ENCODE data around the gene KRT81. TPM values are rescaled to one million over a fixed set of nuclear protein-coding genes. Genes with fewer than 3 reads are reported as not detected.

The KRT81 gene
- total RNA-seq, result 0.13 TPM in 1 of 2 replicates, not detected in the other

DNA sequence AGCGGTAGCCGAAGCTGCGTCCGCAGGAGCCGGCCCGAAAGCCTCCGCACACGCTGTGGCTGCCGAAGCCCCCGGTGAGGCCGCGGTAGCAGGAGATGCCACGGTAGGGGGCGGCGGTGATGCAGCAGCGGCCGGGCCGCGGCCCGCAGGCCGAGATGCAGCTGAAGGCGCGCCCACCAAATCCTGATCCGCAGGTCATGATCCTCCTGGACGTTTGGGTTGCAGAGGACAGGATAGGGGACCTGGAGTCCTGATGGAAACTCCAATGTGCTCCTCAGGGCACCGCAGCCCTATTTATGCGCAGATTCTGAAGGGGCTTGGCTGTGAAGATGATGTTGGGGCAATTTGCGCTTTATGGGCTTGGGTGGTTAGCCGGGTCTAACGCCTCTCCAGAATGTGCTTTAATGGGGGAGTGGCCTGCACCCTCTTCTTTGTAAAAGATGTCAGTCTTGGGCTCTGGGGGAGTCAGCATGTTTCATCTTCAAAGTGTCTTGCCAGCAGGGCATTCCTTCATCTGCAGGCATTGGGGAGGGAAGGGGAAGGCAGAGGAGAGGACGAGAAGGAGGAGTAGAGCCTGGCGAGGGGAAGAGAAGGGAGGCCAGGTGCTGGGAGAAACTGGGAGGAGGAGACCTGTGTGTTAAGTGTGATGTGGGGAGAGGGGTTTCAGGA lies at the start of gene KRT81:
Gene KRT81 (minus strand): TSS at position 268 of the 669 bp plus-strand sequence. CDS start 69 bp downstream, at position 199.
- DNase-seq (ENCODE audit: low read depth in 2 of 2), result no peak

DNA sequence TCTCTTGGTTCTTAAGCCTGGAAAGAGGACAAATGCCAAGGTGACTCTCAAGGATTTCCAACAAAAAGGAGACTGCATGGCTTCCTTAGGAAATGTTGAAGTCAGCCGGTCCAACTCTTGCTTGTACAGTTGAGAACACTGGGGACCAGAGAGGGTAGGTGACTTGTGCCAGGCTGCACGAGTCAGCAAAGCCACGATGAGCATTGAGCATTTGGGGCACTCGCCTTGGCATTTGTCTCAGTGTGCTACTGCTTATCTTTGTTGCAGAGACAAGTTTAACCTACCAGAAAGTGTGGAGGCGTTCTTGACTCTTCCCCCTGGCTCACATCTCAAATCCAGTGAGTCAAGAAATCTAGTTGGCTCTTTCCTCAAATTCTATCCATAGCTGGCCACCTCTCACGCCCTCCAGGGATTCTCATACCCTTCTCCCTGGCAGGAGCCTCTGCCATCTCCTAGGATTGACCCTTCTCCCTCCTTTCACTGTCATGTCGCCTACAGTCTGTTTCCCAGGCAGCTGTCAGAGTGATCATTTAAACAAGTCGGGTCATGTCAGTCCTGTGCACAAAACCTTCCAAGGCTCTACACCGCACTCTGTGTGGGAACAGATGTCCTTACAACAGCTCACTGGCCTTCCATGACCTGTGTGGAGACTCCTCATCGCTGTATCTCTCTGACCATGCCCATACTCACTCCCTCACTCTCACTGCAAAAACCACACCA lies 47.1 kb upstream of the KRT81 start:
- DNase-seq (ENCODE audit: low read depth in 2 of 2), result no peak

DNA sequence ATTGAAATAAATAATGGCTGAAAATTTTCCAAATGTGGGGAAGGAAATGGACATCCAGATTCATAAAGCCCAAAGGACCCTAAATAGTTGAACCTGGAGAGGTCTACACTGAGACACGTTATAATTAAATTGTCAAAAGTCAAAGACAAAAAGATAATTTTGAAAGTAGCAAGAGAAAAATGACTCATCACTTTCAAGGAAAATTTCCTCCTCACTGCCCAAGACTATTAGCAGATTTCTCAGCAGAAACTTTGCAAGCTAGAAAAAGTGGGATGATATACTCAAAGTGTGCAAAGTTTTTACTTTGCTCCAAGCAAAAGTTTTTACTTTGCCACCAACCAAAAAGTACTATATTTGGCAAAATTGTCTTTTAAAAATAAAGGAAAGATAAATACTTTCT lies 45.7 kb upstream of the KRT81 start:
- DNase-seq (ENCODE audit: low read depth in 2 of 2), result no peak

DNA sequence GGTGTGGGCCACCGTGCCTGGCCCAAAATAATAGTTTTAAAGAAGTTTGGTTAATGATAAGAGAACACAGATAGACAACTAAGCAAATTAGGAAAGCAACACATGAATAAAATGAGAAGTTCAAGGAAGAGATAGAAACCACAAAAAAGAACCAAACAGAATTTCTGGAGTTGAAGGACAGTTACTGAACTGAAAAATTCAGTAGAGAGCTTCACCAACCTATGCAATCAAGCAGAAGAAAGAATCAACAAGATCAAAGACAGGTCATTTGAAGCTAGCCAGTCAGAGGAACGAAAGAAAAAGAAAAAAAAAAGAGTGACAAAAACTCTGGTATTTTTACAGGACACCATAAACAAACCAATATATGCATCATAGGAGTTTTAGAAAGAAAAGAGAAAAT lies 45.3 kb upstream of the KRT81 start:
- DNase-seq (ENCODE audit: low read depth in 2 of 2), result no peak

DNA sequence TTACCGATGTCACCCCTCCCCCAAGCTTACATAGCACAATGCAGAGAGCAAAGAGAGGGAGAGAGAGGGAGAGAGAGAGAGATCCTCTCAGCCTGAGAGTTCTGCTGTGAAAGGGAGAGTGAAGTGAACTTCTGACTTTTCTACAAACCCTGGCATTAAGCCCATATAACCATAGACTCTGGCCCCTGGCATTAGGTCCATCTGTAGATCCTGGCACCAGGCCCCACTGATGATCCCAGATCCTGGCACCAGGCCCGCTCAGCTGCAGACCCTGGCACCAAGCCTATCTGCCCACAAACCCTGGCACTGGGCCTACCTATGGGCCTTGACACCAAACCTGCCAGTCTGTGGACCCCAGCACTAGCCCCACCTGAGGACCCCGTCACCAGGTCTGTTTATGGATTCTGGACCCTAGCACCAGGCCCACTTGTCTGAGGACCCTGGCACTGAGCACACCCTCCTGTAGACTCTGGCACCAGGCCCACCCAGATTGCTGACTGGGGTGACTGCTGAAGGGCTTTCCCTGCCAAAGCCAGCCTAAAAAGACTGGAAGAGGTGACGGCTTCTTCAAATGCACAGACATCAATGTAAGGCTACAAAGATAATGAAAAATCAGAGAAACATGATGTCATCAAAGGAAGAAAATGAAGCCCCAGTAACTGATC lies 44.4 kb upstream of the KRT81 start:
- peak in 1 of 2 donors; percentile 8 for DNase-seq (ENCODE audit: low read depth in 2 of 2)

DNA sequence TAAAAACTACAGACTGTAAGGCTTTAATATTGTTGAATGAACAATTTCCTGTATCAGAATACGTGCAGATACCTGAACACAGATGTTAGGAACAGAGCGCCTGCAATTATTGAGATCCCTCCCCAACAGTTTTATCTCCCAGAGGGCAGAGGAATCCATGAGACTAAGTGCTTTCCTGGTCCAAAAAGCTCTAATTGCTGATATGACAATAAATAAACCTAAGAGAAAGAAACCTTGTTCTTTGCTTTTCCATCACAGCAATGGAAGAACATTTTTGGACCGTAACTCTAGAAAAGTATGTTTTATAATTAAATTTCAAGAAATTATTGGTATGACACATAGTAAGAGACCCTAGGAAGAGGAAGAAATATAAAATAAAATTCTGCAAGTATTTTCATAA lies 42.9 kb upstream of the KRT81 start:
- no peak for DNase-seq (ENCODE audit: low read depth in 2 of 2)

DNA sequence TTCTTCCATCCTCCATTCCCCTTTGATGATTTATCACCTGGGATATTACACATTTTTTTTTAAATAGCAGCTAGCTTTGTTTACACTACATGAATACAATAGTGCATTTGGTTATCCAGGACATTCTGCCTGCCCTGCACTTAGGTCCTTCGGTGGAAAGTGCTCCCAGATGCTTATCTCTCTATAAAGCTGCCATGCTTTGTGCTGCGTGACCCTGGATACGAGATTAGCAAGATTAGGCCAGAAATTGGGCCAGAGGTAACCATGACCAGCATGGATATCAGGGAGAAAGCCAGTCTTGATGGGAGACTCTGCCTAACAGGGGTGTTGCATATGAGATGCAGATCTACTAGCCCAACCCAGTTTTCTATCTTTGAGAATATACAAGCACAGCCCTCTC lies 42.0 kb upstream of the KRT81 start:
- DNase-seq (ENCODE audit: low read depth in 2 of 2), result no peak

DNA sequence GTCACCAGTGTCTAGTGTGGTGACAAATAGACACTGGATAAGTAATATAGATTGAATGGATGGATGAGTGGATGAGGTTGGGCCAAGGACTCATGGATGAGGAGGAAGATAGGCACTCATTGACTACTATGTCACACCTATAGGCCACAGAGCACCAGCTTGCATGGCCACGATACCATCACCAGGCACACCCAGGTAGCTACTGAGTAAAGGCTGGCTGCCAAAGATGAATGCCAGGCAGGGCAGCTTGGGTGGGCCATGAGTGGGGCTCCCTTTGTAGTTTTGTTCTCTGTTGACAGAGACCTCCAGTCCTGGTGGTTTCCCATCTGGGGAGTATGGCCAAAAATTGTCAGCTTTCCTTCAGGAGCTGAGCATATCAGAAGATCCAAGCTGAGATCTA lies 41.0 kb upstream of the KRT81 start:
- no peak for DNase-seq (ENCODE audit: low read depth in 2 of 2)

DNA sequence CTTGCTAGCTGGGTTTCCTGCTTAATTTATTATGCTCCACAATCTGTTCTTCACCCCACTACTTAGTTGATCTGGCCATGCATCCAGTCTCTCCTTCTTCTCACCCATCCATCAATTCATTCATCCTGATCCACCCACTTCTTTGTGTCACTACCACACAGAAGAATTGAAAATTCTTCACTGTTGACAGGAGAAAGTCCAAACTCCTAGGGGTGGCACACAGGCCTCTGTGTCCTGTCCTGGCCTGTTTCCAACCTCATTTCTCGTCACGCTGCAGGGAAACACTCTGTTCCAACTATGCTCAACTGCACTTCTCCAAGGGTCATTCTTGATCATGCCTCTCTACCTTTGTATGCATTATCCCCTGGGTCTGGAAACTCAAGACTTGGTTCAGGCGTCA lies 40.5 kb upstream of the KRT81 start:
- DNase-seq (ENCODE audit: low read depth in 2 of 2), result no peak

DNA sequence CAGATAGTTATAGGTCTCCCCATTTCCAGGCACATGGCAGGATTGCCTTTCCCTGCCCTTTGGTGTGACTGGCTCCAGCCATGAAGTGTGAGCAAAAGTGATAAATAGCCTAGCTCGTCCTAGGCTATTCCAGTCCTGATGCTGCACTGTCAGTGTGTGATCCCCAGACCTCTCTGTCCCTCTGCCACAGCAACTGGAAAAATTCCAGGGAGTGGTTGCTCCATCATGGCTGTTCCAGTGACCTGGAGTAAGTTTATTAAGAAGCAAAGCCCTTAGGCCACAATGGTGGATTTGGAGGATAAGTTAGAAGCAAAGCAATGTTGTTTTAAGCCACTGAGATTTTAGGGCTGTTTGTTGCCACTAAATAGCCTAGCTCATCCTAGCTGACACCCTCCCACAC lies 39.7 kb upstream of the KRT81 start:
- no peak for DNase-seq (ENCODE audit: low read depth in 2 of 2)

DNA sequence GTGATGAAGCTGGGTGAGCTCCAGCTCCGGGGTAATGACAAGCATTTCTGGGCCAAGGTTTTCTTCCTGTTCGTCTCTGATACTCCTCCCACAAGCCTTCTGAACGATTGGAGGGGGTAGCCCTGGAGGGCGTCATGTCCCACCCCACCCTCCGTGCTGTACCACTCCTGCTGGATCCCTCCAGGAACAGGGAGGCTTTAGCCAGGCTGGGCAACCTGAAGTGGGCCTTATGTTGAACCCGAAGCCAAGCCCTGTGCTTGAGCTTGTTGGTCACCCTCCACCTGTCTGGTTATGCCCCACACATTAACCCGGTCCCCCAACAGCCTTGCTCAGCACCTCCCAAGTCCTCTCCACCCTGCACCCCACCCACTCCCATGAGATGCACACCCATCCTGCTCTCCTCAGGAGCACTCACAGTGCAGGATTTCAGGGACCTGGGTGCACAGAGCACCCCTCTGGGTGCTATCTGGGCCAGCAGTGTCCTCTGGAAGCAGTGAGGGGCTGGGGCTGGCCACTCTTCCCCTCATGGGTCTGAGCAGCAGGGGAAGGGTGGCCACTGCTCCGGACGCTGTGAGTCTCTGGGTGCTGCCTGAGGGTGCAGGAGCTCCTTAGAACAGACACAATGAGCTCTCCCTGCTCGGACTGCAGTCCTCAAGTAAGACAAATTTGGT lies 36.6 kb upstream of the KRT81 start:
- DNase-seq (ENCODE audit: low read depth in 2 of 2), result no peak

DNA sequence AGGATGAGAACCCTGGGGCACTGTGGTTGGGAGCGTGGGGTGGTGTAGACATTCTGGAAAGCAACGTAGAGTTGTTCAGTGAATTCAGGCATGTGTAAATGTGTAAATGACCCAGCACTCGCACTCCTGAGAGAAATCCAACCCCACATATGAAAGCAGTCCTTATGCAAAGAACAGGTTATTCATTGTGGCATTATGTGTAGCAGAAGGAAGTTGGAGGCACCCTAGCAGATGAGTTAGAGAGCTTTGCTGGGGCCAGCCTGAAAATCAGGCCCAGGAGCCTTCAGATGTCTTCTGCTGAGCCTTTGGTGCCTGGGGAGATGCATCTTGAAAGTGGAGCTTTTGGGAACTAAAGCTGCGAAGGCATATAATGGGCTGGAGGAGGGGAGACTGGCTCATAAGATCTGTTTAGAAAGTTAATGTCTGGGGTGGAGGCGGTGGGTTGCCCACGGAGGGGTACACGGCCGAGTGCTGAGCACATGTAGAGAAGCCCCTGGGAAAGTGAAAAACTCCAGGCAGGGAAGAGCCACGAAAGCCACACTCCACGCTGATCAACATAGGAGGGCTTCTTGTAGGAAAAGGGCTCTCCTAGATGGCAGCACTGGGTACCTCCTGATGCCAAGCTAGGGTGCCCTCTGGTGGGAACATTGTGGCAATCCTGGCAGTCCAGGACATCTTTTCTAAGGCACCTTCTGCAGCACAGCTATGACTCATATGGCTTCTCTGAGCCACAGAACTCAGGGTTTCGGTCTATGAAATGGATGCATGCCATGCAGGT lies 35.9 kb upstream of the KRT81 start:
- DNase-seq (ENCODE audit: low read depth in 2 of 2), result peak; percentile 80 to 94

DNA sequence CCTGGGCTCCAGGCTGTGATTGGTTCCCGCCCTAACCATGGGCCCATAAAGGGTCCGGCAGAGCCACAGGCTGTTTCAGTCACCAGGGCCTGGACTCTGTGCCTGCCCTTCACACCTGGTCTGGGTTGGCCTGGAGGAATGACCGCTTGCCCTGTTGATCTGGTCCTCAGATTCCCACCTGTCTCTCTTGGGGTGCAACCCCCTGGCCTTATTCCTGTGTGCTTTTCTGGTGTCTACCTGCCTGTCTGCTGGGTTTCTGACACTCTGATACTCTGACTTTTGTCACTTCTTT lies 32.8 kb upstream of the KRT81 start:
- no peak for DNase-seq (ENCODE audit: low read depth in 2 of 2)

DNA sequence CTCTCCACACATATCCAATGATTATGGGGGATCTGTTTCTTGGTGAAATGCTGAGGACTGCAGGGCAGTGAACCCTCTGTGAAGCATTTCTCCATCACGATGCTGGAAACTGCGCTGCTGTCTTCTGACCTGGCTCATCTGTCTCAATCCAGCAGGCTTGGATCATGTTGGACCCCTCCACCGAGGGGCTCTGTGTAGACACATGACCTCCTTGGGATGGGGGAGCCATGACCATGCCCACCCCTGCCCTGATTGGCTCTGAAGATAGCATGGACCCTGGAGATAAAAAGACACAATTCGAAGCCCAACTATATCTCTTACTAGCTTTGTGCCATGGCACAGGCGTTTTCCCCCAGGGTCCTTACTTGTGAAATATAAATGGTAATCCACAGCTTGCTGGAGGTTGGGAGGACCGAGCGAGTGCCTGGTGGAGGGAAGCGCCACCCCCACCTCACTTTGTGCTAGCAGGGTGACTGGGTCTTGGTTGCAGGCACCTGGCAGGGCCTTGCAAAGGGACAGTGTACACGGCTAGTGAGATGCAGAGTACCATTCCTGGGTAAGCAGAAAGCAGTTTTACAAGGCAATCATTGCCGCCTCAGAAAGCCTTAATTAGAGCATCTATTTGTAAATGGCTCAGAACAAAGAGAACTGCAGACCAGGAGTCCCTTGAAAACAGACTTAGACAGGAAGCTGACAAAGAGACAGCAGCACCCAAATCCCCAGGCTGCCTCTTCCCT lies 32.2 kb upstream of the KRT81 start:
- no peak for DNase-seq (ENCODE audit: low read depth in 2 of 2)

DNA sequence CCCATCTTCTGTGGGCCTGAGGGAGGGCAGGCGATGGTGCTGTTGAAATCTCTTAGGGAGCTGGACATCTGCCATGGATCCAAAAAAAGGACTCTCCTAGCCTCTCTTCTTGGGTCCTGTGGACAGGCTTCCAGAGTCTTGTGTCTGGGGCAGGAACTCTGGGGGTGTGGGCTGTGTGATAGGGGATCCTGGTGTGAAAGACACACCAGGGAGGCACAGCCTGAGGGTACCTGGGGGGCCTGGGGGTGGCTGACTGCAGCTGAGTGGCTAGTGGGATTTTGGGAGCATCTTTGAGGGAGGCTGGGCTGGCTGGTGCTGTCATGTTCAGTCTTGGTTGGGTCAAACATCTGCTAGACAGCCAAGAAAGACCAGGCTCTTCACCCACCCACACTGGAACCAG lies 31.7 kb upstream of the KRT81 start:
- DNase-seq (ENCODE audit: low read depth in 2 of 2), result no peak

DNA sequence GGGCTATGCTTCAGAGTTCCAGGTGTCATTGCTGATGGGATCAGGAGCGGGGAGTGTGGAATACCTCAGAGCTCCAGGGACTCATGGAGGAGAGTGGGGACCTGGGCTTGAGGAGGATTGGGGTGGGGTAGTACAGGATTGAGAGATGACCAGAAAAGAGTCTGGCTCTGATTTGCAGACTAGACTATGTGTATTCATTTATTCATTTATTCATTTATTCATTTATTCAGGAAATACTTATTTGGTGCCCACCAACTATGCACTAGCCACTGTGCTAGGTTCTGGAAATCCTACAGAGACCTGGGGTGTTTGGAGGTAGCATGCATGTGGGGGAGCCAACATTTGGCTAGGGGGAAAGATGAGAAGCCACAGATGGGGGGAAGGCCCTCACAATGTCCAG lies 30.7 kb upstream of the KRT81 start:
- no peak for DNase-seq (ENCODE audit: low read depth in 2 of 2)

DNA sequence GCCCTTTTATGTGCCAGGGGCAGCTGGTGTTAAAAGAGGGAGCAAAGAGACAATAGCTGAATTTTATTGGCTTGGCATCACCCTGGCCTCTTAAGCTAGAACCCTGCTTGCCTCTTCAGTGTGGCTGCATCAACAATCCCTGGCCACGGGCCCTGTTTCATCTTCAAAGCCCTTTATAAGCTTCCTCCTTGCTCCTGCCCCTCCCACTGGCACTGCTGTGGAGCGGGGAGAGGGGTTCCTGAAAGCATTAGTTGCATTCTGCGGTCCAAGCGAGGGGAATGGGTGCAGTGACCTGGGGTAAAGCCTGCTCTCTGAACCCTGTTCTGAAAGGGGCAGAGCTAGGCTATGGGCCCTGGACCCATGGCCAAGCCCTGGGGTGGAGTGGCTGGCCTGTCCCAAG lies 30.1 kb upstream of the KRT81 start:
- DNase-seq (ENCODE audit: low read depth in 2 of 2), result no peak

DNA sequence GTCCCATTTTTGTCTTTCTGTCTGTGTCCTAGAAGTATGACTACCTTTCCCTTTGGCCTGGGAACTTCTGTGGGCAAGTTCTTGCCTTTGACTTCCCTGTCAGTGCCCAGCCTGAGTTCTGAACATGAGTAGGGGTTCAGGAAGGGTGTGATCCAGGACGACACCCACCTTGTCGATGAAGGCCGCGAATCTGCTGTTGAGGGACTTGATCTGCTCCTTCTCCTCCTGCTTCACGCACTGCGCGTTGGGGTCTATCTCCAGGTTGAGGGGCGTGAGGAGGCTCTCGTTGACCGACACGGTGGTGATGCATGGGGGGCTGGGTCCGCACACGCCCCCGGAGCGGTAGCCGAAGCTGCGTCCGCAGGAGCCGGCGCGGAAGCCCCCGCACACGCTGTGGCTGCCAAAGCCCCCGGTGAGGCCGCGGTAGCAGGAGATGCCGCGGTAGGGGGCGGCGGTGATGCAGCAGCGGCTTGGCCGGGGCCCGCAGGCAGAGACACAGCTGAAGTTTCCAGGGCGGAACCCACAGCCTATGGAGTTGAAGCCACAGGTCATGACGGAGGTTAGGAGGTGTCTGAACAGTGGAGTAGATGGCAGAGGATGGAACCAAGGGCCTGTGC lies 29.6 kb upstream of the KRT81 start, which contains the start of gene KRT83:
Gene KRT83 (minus strand): TSS at position 615 of the 617 bp plus-strand sequence. CDS start 63 bp downstream, at position 552.
- no peak for DNase-seq (ENCODE audit: low read depth in 2 of 2)

DNA sequence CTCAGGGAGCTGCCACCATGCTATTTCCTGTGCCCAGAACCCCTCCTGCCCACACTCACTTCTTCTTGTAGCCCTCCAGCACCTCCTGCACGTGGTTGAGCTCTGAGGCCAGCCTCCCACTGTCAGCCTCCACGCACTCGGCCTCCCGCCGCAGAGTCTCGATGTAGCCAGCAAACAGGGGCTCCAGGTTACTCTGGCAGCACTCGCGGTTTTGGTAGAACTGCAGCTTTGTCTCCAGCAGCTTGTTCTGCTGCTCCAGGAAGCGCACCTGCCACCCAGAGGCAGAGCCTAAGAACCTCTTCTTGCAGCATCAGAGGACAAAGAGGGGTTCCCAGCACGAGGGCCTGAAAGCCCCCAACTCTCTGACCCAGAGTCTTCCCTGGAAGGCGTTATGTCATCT lies 27.8 kb upstream of the KRT81 start:
- DNase-seq (ENCODE audit: low read depth in 2 of 2), result no peak

DNA sequence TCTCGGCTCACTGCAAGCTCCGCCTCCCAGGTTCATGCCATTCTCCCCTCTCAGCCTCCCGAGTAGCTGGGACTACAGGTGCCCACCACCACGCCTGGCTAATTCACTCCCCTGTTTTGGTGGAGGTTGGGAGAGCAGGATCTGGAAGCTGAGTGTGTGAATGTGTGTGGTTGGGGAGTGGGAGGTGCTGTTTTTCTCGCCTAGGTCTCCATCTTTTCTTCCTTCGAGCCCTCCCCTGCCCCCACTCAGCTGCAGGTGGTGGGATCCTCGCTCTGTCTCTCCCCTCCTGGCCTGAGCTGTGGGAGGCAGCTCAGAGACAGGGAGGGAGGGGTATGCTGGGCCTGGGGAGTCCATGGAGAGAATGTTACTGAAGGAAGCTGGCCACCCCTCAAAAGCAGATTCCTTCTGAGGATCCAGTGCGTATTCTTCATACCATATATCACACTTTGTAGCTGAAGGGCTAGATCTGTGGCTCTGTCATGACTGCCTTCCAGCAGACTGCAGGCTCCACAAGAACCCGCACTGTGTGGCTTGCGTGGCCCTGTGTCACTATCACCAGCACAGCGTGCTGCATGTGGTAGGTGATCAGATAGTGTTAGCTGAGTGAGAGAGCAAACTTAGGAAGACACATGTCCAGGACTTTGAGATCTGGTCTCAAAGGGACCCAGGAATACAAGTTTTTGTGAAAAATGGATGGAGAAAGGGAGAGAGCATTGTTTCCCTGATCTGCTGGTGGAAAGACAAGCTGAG lies 27.1 kb upstream of the KRT81 start:
- no peak for DNase-seq (ENCODE audit: low read depth in 2 of 2)
